Right lobe of liver (tissue), 6 donors: ENCODE data around the gene CNTN2. TPM values are rescaled to one million over a fixed set of nuclear protein-coding genes. Genes with fewer than 3 reads are reported as not detected.

ENCODE experiments used
- ATAC-seq, 4 donors: fragments of 200-7000 bp; cut with Tn5 transposase; one replicate each; pipeline ENCODE4 v1.9.1; 2020; ENCODE audit warnings: mild to moderate bottlenecking in 4 of 4, moderate library complexity in 4 of 4
- DNase-seq, 3 donors: peaks; one replicate each; pipeline ENCODE4 v3.0.0-alpha.2; 2020
- H3K27ac ChIP-seq, 3 donors: fragments of 200-600 bp; one replicate each; pipeline ENCODE4 v1.8.0; 2022
- H3K27me3 ChIP-seq, 2 donors: fragments of 200-600 bp; one replicate each; pipeline ENCODE4 v1.8.0; 2022
- H3K36me3 ChIP-seq, 4 donors: fragments of 200-600 bp; sonication (generic) in 1 of 4; one replicate each; pipeline versions ENCODE4 v1.5.1 to v1.8.0; 2017 to 2022; ENCODE audit warnings: control low read depth in 1 of 4
- H3K4me1 ChIP-seq, 4 donors: fragments of 200-600 bp; sonication (generic) in 1 of 4; one replicate each; pipeline versions ENCODE4 v1.5.1 to v1.8.0; 2017 to 2022; ENCODE audit warnings: control low read depth in 1 of 4
- H3K4me3 ChIP-seq, 3 donors: fragments of 200-600 bp; one replicate each; pipeline ENCODE4 v1.8.0; 2022
- H3K9me3 ChIP-seq, 4 donors: fragments of 200-600 bp; sonication (generic) in 1 of 4; one replicate each; pipeline versions ENCODE4 v1.5.1 to v1.8.0; 2017 to 2022; ENCODE audit warnings: control low read depth in 1 of 4
- CTCF ChIP-seq, 4 donors: fragments of 200-600 bp in 3 of 4; fragments of 450-650 bp in 1 of 4; IDR thresholded peaks; one replicate each; pipeline versions ENCODE4 v1.5.1 to v1.8.0; 2016 to 2022; ENCODE audit warnings: antibody characterized with exemption in 4 of 4, mild to moderate bottlenecking in 2 of 4
- POLR2A ChIP-seq: fragments of 450-650 bp; IDR thresholded peaks from one replicate; pipeline ENCODE4 v1.6.1; 2017; ENCODE audit warnings: antibody characterized with exemption, mild to moderate bottlenecking
- WGBS: methylation state at CpG from one replicate; pipeline ENCODE4 v1.1.6; 2018; ENCODE audit warnings: low coverage, low lambda C conversion rate; ENCODE audit not compliant: insufficient coverage; ENCODE audit errors: missing lambda C conversion rate; 5-methylcytosine and 5-hydroxymethylcytosine counted together
- intact Hi-C, 2 donors: fragments of 100-400 bp; cut with DNase I; formaldehyde crosslinking; loops; one replicate each; pipeline versions ENCODE4 v1.11.2 to v1.14.1; 2022
- total RNA-seq, 6 experiments: library from RNA; depleted of rRNA in 2 of 6; stranded (reverse); fragments of >200 nt in 2 of 6; fragmentation: NEBNext Ultra II Directional in 3 of 6; extraction: Animal tissue kit (Norgen Biotek cat#: 25700) in 3 of 6; gene quantifications; one replicate each; pipeline versions ENCODE4 v1.1.0 to v1.2.4, GENCODE V29; 2016 to 2023
- donor health status: DM: no; HTN: yes; CAD: no.
- donor health status: DM: no; HTN: no; CAD: no.
- donor health status: DM: no; HTN: no; CAD: no.
- donor health status: DM: no; HTN: yes; CAD: no.
- donor health status: DM: no; HTN: yes; CAD: no.

CNTN2 gene
- total RNA-seq, 6 experiments from 2014 or later = 0.49 TPM; not detected in 5

- peaks cover 0 to 12% (median 6%) of the 10 kb centered on the region in 4 donors for H3K4me1 ChIP-seq
- no peaks in the 10 kb centered on the region for H3K9me3 ChIP-seq
- intact Hi-C loops = no loop called here
- no peak for TF ChIP-seq CTCF (IDR thresholded peaks at IDR 0.05)
- TF ChIP-seq POLR2A = no peak
- H3K27ac ChIP-seq = no peak overlapping the region
- 95% methylated on average over 9 of the region's 13 CpGs for WGBS
- DNase-seq = no peak
- no peaks in the 10 kb centered on the region for H3K36me3 ChIP-seq
- H3K27me3 ChIP-seq = no peaks in the 10 kb centered on the region
- no peak for ATAC-seq
- no peak overlapping the region for H3K4me3 ChIP-seq
Measured at GRCh38 chr1:205016584-205016983, 26.4 kb upstream of the CNTN2 start.

GRCh38 chr1:205017001-205017400 is 26.0 kb upstream of the CNTN2 start:
- Histone ChIP-seq H3K9me3 (no peaks in the 10 kb centered on the region), H3K27ac (no peak overlapping the region), H3K4me3 (no peak overlapping the region), H3K36me3 (no peaks in the 10 kb centered on the region), H3K4me1 (peaks cover 0 to 12% (median 6%) of the 10 kb centered on the region in 4 donors), H3K27me3 (no peaks in the 10 kb centered on the region)
- intact Hi-C loops = no loop called here
- 76% methylated on average over 6 of the region's 6 CpGs for WGBS
- DNase-seq = no peak
- TF ChIP-seq POLR2A (no peak), CTCF (IDR thresholded peaks at IDR 0.05) (no peak)
- no peak for ATAC-seq

- ATAC-seq (no peak), DNase-seq (no peak)
Measured at GRCh38 chr1:205017766-205018165, 25.2 kb upstream of the CNTN2 start.

GRCh38 chr1:205018381-205018780 is 24.6 kb upstream of the CNTN2 start:
- DNase-seq (no peak), ATAC-seq (no peak)
- WGBS = no CpG with 5 or more reads among the region's 2 CpGs
- H3K36me3 ChIP-seq = no peaks in the 10 kb centered on the region
- intact Hi-C loops = no loop called here
- no peak overlapping the region for H3K27ac ChIP-seq
- H3K9me3 ChIP-seq = no peaks in the 10 kb centered on the region
- no peaks in the 10 kb centered on the region for H3K27me3 ChIP-seq
- H3K4me1 ChIP-seq = peaks cover 0 to 9% (median 6%) of the 10 kb centered on the region in 4 donors
- no peak overlapping the region for H3K4me3 ChIP-seq
- no peak for TF ChIP-seq POLR2A
- no peak for TF ChIP-seq CTCF (IDR thresholded peaks at IDR 0.05)

More at GRCh38 chr1:205017766-205018165, 25.2 kb upstream of the CNTN2 start:
- TF ChIP-seq POLR2A (no peak), CTCF (IDR thresholded peaks at IDR 0.05) (no peak)
- Histone ChIP-seq H3K27me3 (no peaks in the 10 kb centered on the region), H3K27ac (no peak overlapping the region), H3K36me3 (no peaks in the 10 kb centered on the region), H3K4me3 (no peak overlapping the region), H3K4me1 (peaks cover 0 to 12% (median 6%) of the 10 kb centered on the region in 4 donors), H3K9me3 (no peaks in the 10 kb centered on the region)
- WGBS = no CpG with 5 or more reads among the region's 7 CpGs
- intact Hi-C loops = no loop called here

GRCh38 chr1:205020466-205020865 is 22.5 kb upstream of the CNTN2 start:
- WGBS = 75% methylated on average over 1 of the region's 9 CpGs
- no peak for TF ChIP-seq CTCF (IDR thresholded peaks at IDR 0.05)
- no peak for TF ChIP-seq POLR2A
- Histone ChIP-seq H3K36me3 (no peaks in the 10 kb centered on the region), H3K27me3 (no peaks in the 10 kb centered on the region), H3K4me1 (no peaks in the 10 kb centered on the region), H3K9me3 (no peaks in the 10 kb centered on the region), H3K27ac (no peak overlapping the region), H3K4me3 (no peak overlapping the region)
- ATAC-seq (no peak), DNase-seq (no peak)
- intact Hi-C loops = no loop called here
